Trophoblast cell (in vitro differentiated cells and primary cell): Measurements from ENCODE around the gene CERS3.

ENCODE experiments used
- DNase-seq, 2 donors: peaks; one replicate each; pipeline ENCODE4 v3.0.0-alpha.2; 2016
- H2AFZ ChIP-seq: 2 replicates; pipeline ENCODE4 v1.6.1; 2013; ENCODE audit warnings: low read length, moderate library complexity, mild to moderate bottlenecking; ENCODE audit not compliant: insufficient read depth, poor library complexity
- H2AK5ac ChIP-seq: 2 replicates; pipeline ENCODE4 v1.6.1; 2013; ENCODE audit warnings: mild to moderate bottlenecking, low read length
- H2BK120ac ChIP-seq: 2 replicates; pipeline ENCODE4 v1.6.1; 2013; ENCODE audit warnings: low read length, mild to moderate bottlenecking, moderate library complexity; ENCODE audit not compliant: insufficient read depth, poor library complexity
- H2BK12ac ChIP-seq: 2 replicates; pipeline ENCODE4 v1.6.1; 2013; ENCODE audit warnings: mild to moderate bottlenecking, low read length, moderate library complexity
- H2BK5ac ChIP-seq: 2 replicates; pipeline ENCODE4 v1.6.1; 2013; ENCODE audit warnings: low read length, low read depth, moderate library complexity, mild to moderate bottlenecking; ENCODE audit not compliant: poor library complexity
- H3K14ac ChIP-seq: 2 replicates; pipeline ENCODE4 v1.6.1; 2013; ENCODE audit warnings: mild to moderate bottlenecking, low read length
- H3K18ac ChIP-seq: 2 replicates; pipeline ENCODE4 v1.6.1; 2013; ENCODE audit warnings: mild to moderate bottlenecking, low read length
- H3K23ac ChIP-seq: 2 replicates; pipeline ENCODE4 v1.6.1; 2013; ENCODE audit warnings: low read length
- H3K27ac ChIP-seq: 2 replicates; pipeline ENCODE4 v1.5.1; 2013; ENCODE audit warnings: low read depth, mild to moderate bottlenecking, inconsistent platforms, low read length, moderate library complexity
- H3K27me3 ChIP-seq: 2 replicates; pipeline ENCODE4 v1.6.1; 2013; ENCODE audit warnings: inconsistent platforms, mild to moderate bottlenecking, low read length, moderate library complexity; ENCODE audit not compliant: insufficient read depth
- H3K36me3 ChIP-seq, 2 experiments: 1 replicate in 1 of 2; 2 replicates in 1 of 2; pipeline ENCODE4 v1.6.1; 2013; ENCODE audit warnings: low read length in 2 of 2, mild to moderate bottlenecking in 2 of 2, moderate library complexity in 1 of 2; ENCODE audit not compliant: insufficient read depth in 2 of 2, control insufficient read depth in 1 of 2
- H3K4ac ChIP-seq: 2 replicates; pipeline ENCODE4 v1.6.1; 2013; ENCODE audit warnings: low read depth, mild to moderate bottlenecking, low read length, moderate library complexity
- H3K4me1 ChIP-seq, 2 experiments: 1 replicate in 1 of 2; 2 replicates in 1 of 2; pipeline ENCODE4 v1.6.1; 2013; ENCODE audit warnings: low read length in 2 of 2, mild to moderate bottlenecking in 2 of 2, moderate library complexity in 1 of 2; ENCODE audit not compliant: insufficient read depth in 2 of 2, control insufficient read depth in 1 of 2
- H3K4me2 ChIP-seq: 2 replicates; pipeline ENCODE4 v1.6.1; 2013; ENCODE audit warnings: inconsistent platforms, mild to moderate bottlenecking, low read length, moderate library complexity
- H3K4me3 ChIP-seq: 2 replicates; pipeline ENCODE4 v1.5.1; 2013; ENCODE audit warnings: mild to moderate bottlenecking, low read depth, low read length, inconsistent platforms
- H3K79me1 ChIP-seq: one replicate; pipeline ENCODE4 v1.6.1; 2013; ENCODE audit warnings: low read length
- H3K79me2 ChIP-seq: 2 replicates; pipeline ENCODE4 v1.6.1; 2013; ENCODE audit warnings: low read length, mild to moderate bottlenecking; ENCODE audit not compliant: control insufficient read depth, insufficient read depth, poor library complexity
- H3K9ac ChIP-seq: 2 replicates; pipeline ENCODE4 v1.6.1; 2013; ENCODE audit warnings: mild to moderate bottlenecking, low read length
- H3K9me3 ChIP-seq: 2 replicates; pipeline ENCODE4 v1.6.1; 2013; ENCODE audit warnings: low read depth, mild to moderate bottlenecking, control low read depth, inconsistent platforms, low read length; ENCODE audit not compliant: insufficient read depth
- H4K12ac ChIP-seq: 2 replicates; pipeline ENCODE4 v1.6.1; 2013; ENCODE audit warnings: low read depth, mild to moderate bottlenecking, low read length, moderate library complexity
- H4K8ac ChIP-seq: 2 replicates; pipeline ENCODE4 v1.6.1; 2013; ENCODE audit warnings: low read depth, mild to moderate bottlenecking, low read length, moderate library complexity
- H4K91ac ChIP-seq: one replicate; pipeline ENCODE4 v1.6.1; 2013; ENCODE audit warnings: low read depth, mild to moderate bottlenecking, low read length, moderate library complexity
- WGBS: extraction: QIAGEN DNeasy Blood & Tissue Kit; methylation state at CpG from one replicate; pipeline ENCODE4 v1.1.7; 2013; ENCODE audit warnings: missing lambda C conversion rate; ENCODE audit not compliant: insufficient read length, insufficient coverage; ENCODE audit errors: extremely low coverage; 5-methylcytosine and 5-hydroxymethylcytosine counted together

CERS3 gene

DNA sequence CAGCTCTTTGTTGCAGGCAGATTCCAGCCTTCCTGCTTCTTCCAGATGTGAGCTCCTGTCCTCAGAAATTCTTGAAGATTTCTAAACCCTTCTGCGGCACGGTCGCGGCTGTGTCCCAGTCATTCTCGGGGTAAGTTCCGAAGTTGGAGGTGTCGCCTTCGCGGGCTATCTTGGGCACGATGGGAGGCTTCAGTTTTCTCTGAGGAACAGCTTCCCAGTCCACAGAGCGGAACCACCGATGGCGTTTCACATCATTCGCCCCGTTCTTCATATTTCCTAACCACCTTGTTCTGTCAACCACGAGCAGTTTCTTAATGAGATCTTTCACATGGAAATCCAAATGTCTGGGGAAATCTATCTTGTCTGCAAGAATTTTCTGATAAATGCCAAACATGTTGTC is 24.7 kb upstream of the CERS3 start:
- Histone ChIP-seq H4K8ac (no peak overlapping the region), H2AK5ac (no peak overlapping the region), H3K79me1 (no peaks in the 10 kb centered on the region), H3K4me2 (no peak overlapping the region), H3K4me1 (no peaks in the 10 kb centered on the region), H3K79me2 (no peaks in the 10 kb centered on the region), H3K27ac (no peak overlapping the region), H3K18ac (no peak overlapping the region), H2BK5ac (no peak overlapping the region), H3K9ac (no peak overlapping the region), H3K14ac (no peak overlapping the region), H2BK120ac (no peak overlapping the region), H2AFZ (no peak overlapping the region), H4K12ac (no peak overlapping the region), H3K23ac (no peak overlapping the region), H3K4me3 (no peak overlapping the region), H4K91ac (no peak overlapping the region), H3K36me3 (peaks cover 0 to 2% of the 10 kb centered on the region in 2 experiments), H3K27me3 (no peaks in the 10 kb centered on the region), H2BK12ac (no peak overlapping the region), H3K9me3 (peaks cover 20% of the 10 kb centered on the region), H3K4ac (no peak overlapping the region)
- no CpG with 5 or more reads among the region's 16 CpGs for WGBS
- no peak for DNase-seq

DNA sequence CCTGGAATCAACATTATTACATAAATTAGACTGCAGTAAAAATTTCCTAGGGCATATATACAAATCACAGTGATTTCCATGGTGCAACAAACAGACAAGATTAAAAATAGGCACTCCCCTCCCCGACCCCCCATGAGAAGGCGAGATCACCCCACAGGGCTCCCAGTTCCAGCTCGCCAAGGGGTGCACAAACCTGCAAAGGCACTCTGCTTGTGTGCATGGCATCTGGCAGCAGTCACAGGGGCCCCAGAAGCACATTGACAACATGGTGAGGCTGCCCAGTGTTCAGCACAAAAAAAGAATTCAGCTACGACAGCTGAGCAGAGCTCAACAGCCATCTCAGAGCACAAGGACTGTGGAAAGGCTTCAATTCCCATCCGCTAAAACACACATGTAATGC is 19.2 kb upstream of the CERS3 start:
- Histone ChIP-seq H3K4me1 (no peaks in the 10 kb centered on the region), H4K91ac (no peak overlapping the region), H3K23ac (no peak overlapping the region), H3K79me2 (no peaks in the 10 kb centered on the region), H3K27me3 (no peaks in the 10 kb centered on the region), H2AFZ (no peak overlapping the region), H3K27ac (no peak overlapping the region), H3K18ac (no peak overlapping the region), H2BK12ac (no peak overlapping the region), H2BK5ac (no peak overlapping the region), H3K14ac (no peak overlapping the region), H3K4me3 (no peak overlapping the region), H3K4me2 (no peak overlapping the region), H3K9me3 (peaks cover 22% of the 10 kb centered on the region), H3K9ac (no peak overlapping the region), H3K79me1 (no peaks in the 10 kb centered on the region), H2AK5ac (no peak overlapping the region), H2BK120ac (no peak overlapping the region), H3K4ac (no peak overlapping the region), H4K8ac (no peak overlapping the region), H3K36me3 (no peaks in the 10 kb centered on the region), H4K12ac (no peak overlapping the region)
- no peak for DNase-seq
- no CpG with 5 or more reads among the region's 5 CpGs for WGBS

DNA sequence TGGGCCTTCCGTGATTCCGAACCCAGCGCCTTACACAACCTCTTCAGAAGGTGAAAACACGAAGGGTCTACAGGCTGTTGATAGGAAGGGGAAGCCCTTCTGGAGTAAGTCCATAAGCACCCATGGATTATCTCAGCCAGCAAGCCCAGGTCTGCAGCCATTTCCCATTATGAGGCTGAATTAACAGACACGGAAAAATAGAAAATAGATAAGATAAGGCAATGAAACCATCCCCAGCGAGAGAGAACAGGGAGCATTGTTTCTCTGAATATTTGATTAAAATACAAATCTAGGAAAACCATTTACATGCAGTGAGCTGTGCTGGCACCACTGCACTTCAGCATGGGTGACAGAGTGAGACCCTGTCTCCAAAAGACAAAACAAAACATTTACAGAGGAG is 16.2 kb upstream of the CERS3 start:
- H3K79me2 ChIP-seq = no peaks in the 10 kb centered on the region
- no peaks in the 10 kb centered on the region for H3K4me1 ChIP-seq
- no peak overlapping the region for H4K8ac ChIP-seq
- no peak overlapping the region for H3K4ac ChIP-seq
- H2AFZ ChIP-seq = no peak overlapping the region
- H4K91ac ChIP-seq = no peak overlapping the region
- H3K18ac ChIP-seq = no peak overlapping the region
- no CpG with 5 or more reads among the region's 6 CpGs for WGBS
- peaks cover 24% of the 10 kb centered on the region for H3K9me3 ChIP-seq
- H3K36me3 ChIP-seq = no peaks in the 10 kb centered on the region
- no peak overlapping the region for H2AK5ac ChIP-seq
- H3K14ac ChIP-seq = no peak overlapping the region
- DNase-seq = no peak
- no peak overlapping the region for H3K9ac ChIP-seq
- H2BK12ac ChIP-seq = no peak overlapping the region
- H4K12ac ChIP-seq = no peak overlapping the region
- no peak overlapping the region for H2BK120ac ChIP-seq
- H3K23ac ChIP-seq = no peak overlapping the region
- no peak overlapping the region for H3K4me3 ChIP-seq
- H3K79me1 ChIP-seq = no peaks in the 10 kb centered on the region
- H3K27ac ChIP-seq = no peak overlapping the region
- H3K4me2 ChIP-seq = no peak overlapping the region
- no peak overlapping the region for H2BK5ac ChIP-seq
- H3K27me3 ChIP-seq = no peaks in the 10 kb centered on the region

DNA sequence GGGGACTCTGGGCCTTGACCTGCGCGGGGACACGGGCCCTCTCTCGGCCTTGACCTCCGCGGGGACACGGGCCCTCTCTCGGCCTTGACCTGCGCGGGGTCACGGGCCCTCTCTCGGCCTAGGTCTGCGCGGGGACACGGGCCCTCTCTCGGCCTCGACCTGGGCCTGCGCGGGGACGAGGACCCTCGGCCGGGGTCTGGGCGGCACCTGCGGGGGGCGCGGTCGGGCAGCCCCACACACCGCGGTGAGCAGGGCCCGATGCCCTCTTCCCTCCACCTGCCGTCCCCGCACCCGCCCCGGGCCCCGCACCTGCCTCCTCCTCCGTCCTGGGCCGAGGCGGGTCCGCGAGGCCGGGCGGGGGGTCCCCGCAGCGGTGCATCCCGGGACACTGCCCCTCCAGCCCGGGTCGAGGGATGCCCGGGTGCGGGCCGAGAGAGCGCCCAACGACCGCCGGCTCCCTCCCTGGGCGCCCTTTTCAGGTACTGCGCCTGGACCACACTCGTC is 15.6 kb upstream of the CERS3 start:
- H3K79me2 ChIP-seq = no peaks in the 10 kb centered on the region
- no peak overlapping the region for H2BK5ac ChIP-seq
- no peak overlapping the region for H3K27ac ChIP-seq
- no peak overlapping the region for H4K91ac ChIP-seq
- H3K4me2 ChIP-seq = no peak overlapping the region
- H2AK5ac ChIP-seq = no peak overlapping the region
- no CpG with 5 or more reads among the region's 57 CpGs for WGBS
- H3K23ac ChIP-seq = no peak overlapping the region
- H3K9me3 ChIP-seq = peaks cover 22% of the 10 kb centered on the region
- no peaks in the 10 kb centered on the region for H3K27me3 ChIP-seq
- no peak for DNase-seq
- H2BK120ac ChIP-seq = no peak overlapping the region
- H2AFZ ChIP-seq = no peak overlapping the region
- no peak overlapping the region for H3K9ac ChIP-seq
- no peak overlapping the region for H4K12ac ChIP-seq
- H3K18ac ChIP-seq = no peak overlapping the region
- H3K79me1 ChIP-seq = no peaks in the 10 kb centered on the region
- H3K14ac ChIP-seq = no peak overlapping the region
- no peak overlapping the region for H3K4ac ChIP-seq
- H4K8ac ChIP-seq = no peak overlapping the region
- no peaks in the 10 kb centered on the region for H3K36me3 ChIP-seq
- no peaks in the 10 kb centered on the region for H3K4me1 ChIP-seq
- H3K4me3 ChIP-seq = no peak overlapping the region
- no peak overlapping the region for H2BK12ac ChIP-seq
